Osteoblast (primary cell): Measurements from ENCODE around the gene MYH14. TPM values are rescaled to one million over a fixed set of nuclear protein-coding genes. Genes with fewer than 3 reads are reported as not detected.

ENCODE experiments used
- DNase-seq: peaks from one replicate; pipeline ENCODE4 v3.0.0; 2011; ENCODE audit warnings: low spot score, mixed read lengths; ENCODE audit not compliant: insufficient read length; ENCODE audit errors: missing footprints
- H2AFZ ChIP-seq: 2 replicates; pipeline ENCODE4 v1.6.0; 2011; ENCODE audit warnings: mild to moderate bottlenecking, low read length
- H3K27ac ChIP-seq: 2 replicates; pipeline ENCODE4 v1.5.1; 2011; ENCODE audit warnings: mild to moderate bottlenecking, low read depth, low read length, moderate library complexity
- H3K27me3 ChIP-seq: 2 replicates; pipeline ENCODE4 v1.6.0; 2012; ENCODE audit warnings: mild to moderate bottlenecking, control low read depth, inconsistent platforms, low read length, moderate library complexity; ENCODE audit not compliant: insufficient read depth
- H3K36me3 ChIP-seq: 2 replicates; pipeline ENCODE4 v1.5.1; 2011; ENCODE audit warnings: mild to moderate bottlenecking, low read length, control low read depth, moderate library complexity; ENCODE audit not compliant: insufficient read depth
- H3K4me1 ChIP-seq: 2 replicates; pipeline ENCODE4 v1.5.1; 2011; ENCODE audit warnings: mild to moderate bottlenecking, low read length, control low read depth, moderate library complexity; ENCODE audit not compliant: insufficient read depth
- H3K4me2 ChIP-seq: 2 replicates; pipeline ENCODE4 v1.6.0; 2011; ENCODE audit warnings: mild to moderate bottlenecking, low read length; ENCODE audit not compliant: insufficient read depth
- H3K4me3 ChIP-seq: fragments of 200-600 bp; sonication (generic); 3 replicates; pipeline ENCODE4 v1.5.1; 2012; ENCODE audit warnings: mild to moderate bottlenecking, low read length, inconsistent platforms; ENCODE audit not compliant: insufficient read depth
- H3K79me2 ChIP-seq: 2 replicates; pipeline ENCODE4 v1.6.0; 2012; ENCODE audit warnings: mild to moderate bottlenecking, low read length, control low read depth, inconsistent platforms; ENCODE audit not compliant: insufficient read depth
- H3K9me3 ChIP-seq: 2 replicates; pipeline ENCODE4 v1.5.1; 2011; ENCODE audit warnings: low read depth, low read length, control low read depth
- H4K20me1 ChIP-seq: 2 replicates; pipeline ENCODE4 v1.6.0; 2012; ENCODE audit warnings: mild to moderate bottlenecking, low read length, control low read depth; ENCODE audit not compliant: insufficient read depth
- total RNA-seq: library from RNA; depleted of rRNA; stranded (reverse); fragments of >200 nt; gene quantifications from 2 replicates; pipeline ENCODE4 v1.2.3, GENCODE V29; 2012
- TF ChIP-seq, protein P1 (sequence below): IDR thresholded peaks from 2 replicates; pipeline ENCODE4 v1.5.1; 2011; ENCODE audit warnings: mild to moderate bottlenecking, low read depth, low read length, moderate library complexity; ENCODE audit errors: extremely low read depth

MYH14 gene
- total RNA-seq, 1 donor = not detected

DNA sequence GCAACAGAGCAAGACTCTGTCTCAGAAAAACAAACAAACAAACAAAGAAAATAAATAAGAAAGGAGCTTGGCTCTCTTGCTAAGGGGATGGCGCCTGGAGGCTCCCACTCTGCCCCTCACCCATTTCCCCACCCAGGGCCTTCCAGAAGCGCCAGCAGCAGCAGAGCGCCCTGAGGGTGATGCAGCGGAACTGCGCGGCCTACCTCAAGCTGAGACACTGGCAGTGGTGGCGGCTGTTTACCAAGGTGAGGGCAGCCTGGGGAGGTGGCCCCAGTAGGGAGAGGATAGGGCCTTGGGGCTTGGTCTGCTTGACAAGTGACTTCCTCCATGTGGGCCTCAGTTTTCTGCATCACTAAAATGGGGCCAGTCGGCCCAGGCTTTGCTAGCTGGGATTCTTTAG lies 59.8 kb downstream of the MYH14 start:
- H2AFZ ChIP-seq = no peak overlapping the region
- no peaks in the 10 kb centered on the region for H4K20me1 ChIP-seq
- H3K4me3 ChIP-seq = no peak overlapping the region
- H3K9me3 ChIP-seq = no peaks in the 10 kb centered on the region
- no peak overlapping the region for H3K4me2 ChIP-seq
- TF ChIP-seq, protein P1, sequence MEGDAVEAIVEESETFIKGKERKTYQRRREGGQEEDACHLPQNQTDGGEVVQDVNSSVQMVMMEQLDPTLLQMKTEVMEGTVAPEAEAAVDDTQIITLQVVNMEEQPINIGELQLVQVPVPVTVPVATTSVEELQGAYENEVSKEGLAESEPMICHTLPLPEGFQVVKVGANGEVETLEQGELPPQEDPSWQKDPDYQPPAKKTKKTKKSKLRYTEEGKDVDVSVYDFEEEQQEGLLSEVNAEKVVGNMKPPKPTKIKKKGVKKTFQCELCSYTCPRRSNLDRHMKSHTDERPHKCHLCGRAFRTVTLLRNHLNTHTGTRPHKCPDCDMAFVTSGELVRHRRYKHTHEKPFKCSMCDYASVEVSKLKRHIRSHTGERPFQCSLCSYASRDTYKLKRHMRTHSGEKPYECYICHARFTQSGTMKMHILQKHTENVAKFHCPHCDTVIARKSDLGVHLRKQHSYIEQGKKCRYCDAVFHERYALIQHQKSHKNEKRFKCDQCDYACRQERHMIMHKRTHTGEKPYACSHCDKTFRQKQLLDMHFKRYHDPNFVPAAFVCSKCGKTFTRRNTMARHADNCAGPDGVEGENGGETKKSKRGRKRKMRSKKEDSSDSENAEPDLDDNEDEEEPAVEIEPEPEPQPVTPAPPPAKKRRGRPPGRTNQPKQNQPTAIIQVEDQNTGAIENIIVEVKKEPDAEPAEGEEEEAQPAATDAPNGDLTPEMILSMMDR = no peak
- H3K27me3 ChIP-seq = no peaks in the 10 kb centered on the region
- no peaks in the 10 kb centered on the region for H3K79me2 ChIP-seq
- H3K27ac ChIP-seq = no peak overlapping the region
- H3K36me3 ChIP-seq = no peaks in the 10 kb centered on the region
- no peaks in the 10 kb centered on the region for H3K4me1 ChIP-seq
- peak; percentile 18 for DNase-seq

DNA sequence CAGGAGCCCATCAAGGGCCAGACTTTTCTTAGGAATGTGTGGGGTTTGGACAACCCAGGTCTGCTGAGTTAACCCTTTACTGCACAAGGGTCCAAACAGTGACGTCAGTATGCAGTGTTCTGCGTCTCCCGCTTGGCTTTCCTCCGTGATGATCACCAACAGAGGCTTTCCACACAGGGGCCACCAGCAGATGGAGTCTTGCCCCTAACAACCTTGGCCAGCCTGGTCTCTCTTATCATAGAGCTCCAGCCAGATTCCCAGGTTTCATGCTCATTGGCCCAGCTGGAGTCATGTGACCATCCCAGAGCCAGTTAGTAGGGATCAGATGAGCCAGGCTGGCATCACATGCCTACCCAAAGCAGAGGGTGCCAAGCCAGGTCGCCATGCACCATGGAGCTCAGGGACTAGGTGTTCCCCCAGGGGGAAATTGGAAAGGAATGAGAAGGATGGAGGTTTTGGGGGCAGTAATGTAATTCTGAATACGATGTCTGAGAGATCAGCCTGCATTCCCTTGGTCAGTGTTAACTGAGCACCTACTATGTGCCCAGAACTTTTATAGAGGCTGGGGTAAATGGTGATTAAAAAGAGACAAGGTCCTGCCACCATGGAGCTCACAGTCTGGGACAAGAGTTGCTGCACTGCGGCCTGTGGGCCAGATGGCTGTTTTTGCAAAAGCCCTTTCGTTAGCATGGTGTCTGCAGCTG lies 61.2 kb downstream of the MYH14 start:
- TF ChIP-seq, protein P1 = no peak
- no peaks in the 10 kb centered on the region for H3K27me3 ChIP-seq
- H4K20me1 ChIP-seq = no peaks in the 10 kb centered on the region
- H3K4me1 ChIP-seq = no peaks in the 10 kb centered on the region
- H3K4me3 ChIP-seq = no peak overlapping the region
- no peaks in the 10 kb centered on the region for H3K36me3 ChIP-seq
- H2AFZ ChIP-seq = no peak overlapping the region
- no peaks in the 10 kb centered on the region for H3K9me3 ChIP-seq
- H3K79me2 ChIP-seq = no peaks in the 10 kb centered on the region
- DNase-seq = no peak
- H3K4me2 ChIP-seq = no peak overlapping the region
- no peak overlapping the region for H3K27ac ChIP-seq

DNA sequence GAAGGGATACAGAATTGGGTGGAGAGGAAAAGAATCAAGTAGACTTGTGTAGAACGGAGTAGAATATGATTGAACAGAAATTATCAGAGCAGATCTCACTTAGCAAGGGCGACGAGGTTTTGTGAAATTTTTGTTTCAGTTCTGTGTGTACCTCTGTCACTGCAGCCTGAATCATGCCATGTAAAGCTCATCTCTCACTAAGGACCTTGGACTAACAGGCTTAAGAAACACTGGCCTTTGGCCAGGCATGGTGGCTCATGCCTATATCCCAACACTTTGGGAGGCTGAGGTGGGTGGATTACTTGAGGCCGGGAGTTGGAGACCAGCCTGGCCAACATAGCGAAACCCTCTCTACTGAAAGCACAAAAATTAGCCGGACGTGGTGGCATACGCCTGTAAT lies 62.6 kb downstream of the MYH14 start:
- Histone ChIP-seq H3K27me3 (no peaks in the 10 kb centered on the region), H3K4me2 (no peak overlapping the region), H2AFZ (no peak overlapping the region), H3K79me2 (no peaks in the 10 kb centered on the region), H3K9me3 (no peaks in the 10 kb centered on the region), H3K27ac (no peak overlapping the region), H3K36me3 (no peaks in the 10 kb centered on the region), H3K4me3 (no peak overlapping the region), H4K20me1 (no peaks in the 10 kb centered on the region), H3K4me1 (no peaks in the 10 kb centered on the region)
- TF ChIP-seq, protein P1 = no peak
- peak; percentile 6 for DNase-seq

DNA sequence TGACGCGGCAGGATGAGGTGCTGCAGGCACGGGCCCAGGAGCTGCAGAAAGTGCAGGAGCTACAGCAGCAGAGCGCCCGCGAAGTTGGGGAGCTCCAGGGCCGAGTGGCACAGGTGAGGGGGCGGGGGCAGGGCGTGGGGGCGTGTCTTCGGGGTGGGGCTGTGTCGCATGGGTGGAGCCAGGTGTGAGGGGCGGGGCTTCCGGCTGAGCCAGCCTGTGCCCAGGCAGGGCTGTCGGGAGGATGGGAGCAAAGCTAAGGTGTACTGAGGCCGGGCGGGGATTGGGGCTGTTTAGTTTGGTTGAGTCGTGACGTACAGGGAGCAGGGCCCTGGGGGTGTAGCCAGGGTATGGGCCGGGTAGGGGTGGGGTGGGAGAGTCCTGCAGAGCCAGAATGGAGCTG lies 63.5 kb downstream of the MYH14 start:
- H3K4me3 ChIP-seq = no peak overlapping the region
- no peaks in the 10 kb centered on the region for H3K79me2 ChIP-seq
- no peaks in the 10 kb centered on the region for H3K9me3 ChIP-seq
- no peak overlapping the region for H2AFZ ChIP-seq
- H4K20me1 ChIP-seq = no peaks in the 10 kb centered on the region
- no peaks in the 10 kb centered on the region for H3K27me3 ChIP-seq
- H3K27ac ChIP-seq = no peak overlapping the region
- no peaks in the 10 kb centered on the region for H3K4me1 ChIP-seq
- no peak overlapping the region for H3K4me2 ChIP-seq
- TF ChIP-seq, protein P1 = no peak
- DNase-seq = peak; percentile 25
- H3K36me3 ChIP-seq = no peaks in the 10 kb centered on the region
